GF-D8 (cell line): Measurements from ENCODE around the gene CCNE1.
"Not testable (repeated sequence)": the region's sequence is repeated elsewhere in the genome, so short reads cannot be mapped to it uniquely, and the experiment has no call there.

Source experiments
- DNase-seq: peaks from one replicate; lab custom pipeline; 2025; lab: John Stamatoyannopoulos, UW

Gene CCNE1

DNA sequence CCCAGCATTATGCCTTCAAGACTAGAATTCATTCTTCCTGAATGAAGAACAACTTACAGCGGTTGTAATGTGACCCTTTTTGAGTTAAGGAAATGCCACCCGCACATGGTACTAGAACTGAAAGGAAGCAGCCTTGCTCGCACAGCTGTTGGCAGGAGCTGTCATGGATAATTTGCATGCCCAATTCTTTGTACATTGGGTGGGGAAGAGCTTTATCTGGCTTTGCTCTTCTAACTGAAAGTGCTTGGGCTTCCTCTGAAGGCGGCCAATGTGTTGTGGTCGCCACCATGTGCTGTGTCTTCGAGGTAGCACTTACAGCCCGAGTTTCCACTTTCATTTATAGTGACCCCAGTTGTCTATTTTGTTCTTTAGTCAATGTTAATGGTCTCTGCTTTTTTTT lies 3.4 kb downstream of the CCNE1 start:
- no peak for DNase-seq

DNA sequence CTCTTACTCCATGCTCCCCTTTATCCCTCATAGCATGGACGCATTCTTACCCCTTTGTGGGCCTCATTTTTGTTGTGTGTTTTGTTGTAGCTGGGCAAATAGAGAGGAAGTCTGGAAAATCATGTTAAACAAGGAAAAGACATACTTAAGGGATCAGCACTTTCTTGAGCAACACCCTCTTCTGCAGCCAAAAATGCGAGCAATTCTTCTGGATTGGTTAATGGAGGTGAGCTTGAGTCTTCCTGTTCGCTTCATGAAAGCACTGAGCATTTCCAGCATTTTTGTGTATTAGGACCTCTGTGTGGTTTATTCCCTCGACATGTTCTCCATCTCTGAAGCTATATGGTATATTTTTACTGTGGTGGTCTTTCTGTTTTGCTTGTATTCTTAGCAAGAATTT lies 5.5 kb downstream of the CCNE1 start:
- DNase-seq = no peak

DNA sequence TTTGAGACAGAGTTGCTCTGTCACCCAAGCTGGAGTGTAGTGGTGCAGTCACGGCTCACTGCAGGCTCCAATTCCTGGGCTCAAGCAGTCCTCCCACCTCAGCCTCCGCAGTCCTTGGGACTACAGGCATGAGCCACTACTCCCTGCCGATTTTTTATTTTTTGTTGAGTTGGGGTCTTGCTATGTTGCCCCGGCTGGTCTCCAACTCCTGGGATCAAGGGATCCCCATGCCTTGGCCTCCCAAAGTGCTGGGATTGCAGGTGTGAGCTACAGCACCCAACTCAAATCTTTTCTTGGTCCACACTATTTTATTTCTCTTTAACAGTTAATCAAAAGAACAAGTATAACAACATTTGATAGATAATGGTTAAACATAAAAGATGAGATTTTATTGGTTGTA lies 7.5 kb downstream of the CCNE1 start:
- no peak for DNase-seq

DNA sequence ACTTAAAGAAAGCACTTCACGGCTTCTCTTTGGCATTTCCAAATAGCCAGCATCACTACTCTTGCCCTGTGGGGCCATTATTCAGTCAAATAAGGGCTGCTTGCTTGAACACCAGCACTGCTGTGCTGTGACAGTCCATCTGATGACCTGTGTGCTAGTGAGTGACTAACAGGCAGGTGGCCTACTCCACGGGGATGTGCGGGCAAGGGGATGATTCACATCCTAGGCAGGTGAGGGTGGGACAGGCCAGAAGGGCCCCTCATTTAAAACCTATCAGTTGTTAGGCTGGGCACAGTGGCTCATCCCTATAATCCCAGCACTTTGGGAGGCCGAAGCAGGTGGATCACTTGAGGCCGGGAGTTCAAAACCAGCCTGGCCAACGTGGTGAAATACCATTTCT lies 8.2 kb downstream of the CCNE1 start:
- no peak for DNase-seq

DNA sequence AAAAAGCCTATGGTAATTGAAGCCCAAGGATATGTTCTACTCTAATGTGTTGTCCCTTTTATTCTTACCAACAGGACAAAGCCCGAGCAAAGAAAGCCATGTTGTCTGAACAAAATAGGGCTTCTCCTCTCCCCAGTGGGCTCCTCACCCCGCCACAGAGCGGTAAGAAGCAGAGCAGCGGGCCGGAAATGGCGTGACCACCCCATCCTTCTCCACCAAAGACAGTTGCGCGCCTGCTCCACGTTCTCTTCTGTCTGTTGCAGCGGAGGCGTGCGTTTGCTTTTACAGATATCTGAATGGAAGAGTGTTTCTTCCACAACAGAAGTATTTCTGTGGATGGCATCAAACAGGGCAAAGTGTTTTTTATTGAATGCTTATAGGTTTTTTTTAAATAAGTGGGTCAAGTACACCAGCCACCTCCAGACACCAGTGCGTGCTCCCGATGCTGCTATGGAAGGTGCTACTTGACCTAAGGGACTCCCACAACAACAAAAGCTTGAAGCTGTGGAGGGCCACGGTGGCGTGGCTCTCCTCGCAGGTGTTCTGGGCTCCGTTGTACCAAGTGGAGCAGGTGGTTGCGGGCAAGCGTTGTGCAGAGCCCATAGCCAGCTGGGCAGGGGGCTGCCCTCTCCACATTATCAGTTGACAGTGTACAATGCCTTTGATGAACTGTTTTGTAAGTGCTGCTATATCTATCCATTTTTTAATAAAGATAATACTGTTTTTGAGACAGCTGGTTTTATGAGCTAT lies 12.0 kb downstream of the CCNE1 start:
- no peak for DNase-seq

DNA sequence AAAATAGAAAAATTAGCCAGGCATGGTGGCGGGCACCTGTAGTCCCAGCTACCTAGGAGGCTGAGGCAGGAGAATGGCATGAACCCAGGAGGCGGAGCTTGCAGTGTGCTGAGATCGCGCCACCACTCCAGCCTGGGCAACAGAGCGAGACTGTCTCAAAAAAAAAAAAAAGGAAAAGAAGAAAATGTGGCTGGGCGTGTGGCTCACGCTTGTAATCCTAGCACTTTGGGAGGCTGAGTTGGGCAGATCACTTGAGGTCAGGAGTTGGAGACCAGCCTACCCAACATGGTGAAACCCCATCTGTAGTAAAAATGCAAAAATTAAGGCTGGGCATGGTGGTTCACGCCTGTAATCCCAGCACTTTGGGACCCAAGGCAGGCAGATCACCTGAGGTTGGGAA lies 13.5 kb downstream of the CCNE1 start:
- not testable (repeated sequence) for DNase-seq

DNA sequence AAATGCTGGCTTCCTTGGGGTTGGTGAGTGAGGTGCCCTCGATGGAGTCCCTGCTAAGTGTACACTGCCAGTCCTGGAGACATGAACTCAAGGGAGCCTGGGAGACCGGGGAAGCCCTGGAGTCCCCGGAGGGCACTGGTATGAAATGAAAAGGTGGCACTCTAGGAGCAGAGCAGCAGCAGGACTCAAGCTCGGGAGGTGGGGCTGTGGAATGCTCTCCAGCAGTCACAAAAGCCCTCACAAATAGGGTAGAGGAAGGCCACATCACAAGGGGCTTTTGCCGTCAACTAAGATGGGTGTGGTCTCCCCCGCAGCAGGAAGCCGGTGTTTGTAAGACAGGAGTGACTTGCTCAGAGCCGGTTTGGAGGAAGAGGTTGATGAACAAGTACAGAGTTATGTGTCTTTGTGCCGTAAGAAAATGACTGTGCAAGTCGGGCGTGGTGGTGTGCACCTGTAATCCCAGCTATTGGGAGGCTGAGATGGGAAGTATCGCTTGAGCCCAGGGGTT lies 19.3 kb downstream of the CCNE1 start:
- DNase-seq = no peak

DNA sequence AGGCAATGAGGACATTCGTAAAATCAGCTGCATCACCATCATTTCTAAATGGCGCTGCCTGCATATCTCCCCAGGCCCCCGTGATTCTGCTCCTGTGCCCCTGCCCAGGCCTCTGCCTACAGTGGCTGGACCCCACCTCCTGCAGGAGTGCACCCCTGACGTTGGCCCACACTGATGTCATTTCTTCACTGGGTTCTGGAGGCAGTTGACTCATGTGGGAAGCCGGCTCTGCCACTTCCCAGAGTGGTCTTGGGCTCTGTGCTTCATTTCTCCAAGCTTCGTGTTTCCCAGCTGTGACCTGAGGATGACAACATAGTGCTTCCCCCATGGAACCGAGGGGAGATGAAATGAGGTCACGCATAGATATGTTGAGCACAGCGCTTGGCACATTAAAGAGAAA lies 19.9 kb downstream of the CCNE1 start:
- no peak for DNase-seq

DNA sequence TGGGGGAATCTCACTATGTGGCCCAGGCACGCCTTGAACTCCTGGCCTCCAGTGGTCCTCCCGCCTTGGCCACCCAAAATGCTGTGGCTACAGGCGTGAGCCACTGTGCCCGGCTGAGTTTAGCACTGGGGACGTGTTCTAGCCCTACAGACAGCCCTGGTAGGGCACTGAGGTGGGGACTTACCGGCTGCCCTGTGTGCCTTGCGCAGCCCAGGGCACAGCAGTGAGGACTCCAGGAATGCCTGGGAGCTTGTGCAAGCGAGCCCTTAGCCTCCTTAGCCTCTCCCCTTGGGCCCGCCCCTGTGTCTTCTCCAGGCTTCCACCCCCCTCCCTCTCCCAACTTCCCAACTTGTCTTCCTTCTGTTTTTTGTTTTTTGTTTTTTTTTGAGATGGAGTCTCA lies 21.0 kb downstream of the CCNE1 start:
- DNase-seq = no peak

DNA sequence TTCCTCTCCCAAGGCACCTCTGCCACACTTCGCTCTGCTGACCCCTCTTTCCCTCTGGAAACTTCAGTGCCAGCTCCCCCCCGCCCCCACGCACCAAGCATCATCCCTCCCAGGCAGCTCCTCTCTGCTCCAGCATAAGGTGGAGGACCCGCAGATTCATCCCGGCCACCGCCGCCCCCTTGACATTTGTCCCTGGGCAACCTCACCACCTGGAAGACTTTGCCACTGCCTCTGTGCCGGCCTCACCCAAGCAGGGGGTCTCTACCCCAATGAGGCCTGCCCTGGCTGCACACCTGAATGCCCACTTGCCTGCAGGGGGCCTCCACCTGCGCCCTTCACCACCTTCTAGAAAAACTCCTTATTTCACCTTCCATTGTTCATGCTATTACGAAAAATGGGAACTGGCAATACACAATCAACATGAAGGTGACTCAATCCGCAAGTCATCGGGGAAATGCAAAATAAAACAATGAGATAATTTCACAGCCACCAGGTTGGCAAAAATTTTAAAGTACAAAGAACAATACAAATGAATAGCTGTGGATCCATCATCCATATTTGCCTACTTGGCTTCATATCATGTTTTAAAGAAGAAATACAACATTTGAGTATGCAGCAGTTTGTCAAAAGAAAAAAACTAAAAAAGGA lies 21.9 kb downstream of the CCNE1 start:
- no peak for DNase-seq

DNA sequence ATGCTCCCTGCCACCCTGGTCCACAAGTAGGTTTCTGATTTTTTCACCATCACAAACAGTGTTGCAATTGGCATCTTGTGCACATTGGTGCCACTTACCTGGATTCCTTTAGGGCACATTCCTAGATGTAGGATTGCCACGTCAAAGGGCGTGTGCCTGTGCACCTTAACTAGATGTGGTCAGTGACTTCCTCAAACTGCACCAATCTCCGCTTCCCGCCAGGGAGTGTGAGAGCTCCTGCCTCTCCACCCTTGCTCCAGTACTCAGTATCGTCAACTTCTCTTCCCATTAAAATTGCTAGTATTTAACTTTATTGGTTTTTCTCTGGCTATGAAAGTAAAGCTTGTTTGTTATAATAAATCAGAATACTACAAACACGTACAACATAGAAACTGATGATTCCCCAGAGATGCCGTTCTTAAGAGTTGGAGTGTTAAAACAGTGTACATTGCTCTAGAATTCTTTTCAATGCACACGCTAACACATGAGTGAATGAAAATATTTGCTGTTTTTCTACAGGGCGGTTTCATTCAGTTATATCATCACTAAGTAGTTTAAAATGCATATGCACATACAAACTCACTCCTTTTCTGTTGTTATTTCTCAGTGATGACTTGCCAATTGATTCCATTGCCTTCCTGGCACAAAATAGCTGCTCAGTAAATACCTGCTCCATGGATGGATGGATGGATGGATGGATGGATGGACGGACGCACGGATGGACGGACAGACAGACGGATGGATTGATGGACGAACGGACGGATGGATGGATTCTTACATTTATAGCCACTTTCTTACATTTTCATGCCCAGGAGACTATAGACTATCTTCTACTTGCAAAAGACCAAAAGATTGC lies 23.4 kb downstream of the CCNE1 start:
- no peak for DNase-seq

DNA sequence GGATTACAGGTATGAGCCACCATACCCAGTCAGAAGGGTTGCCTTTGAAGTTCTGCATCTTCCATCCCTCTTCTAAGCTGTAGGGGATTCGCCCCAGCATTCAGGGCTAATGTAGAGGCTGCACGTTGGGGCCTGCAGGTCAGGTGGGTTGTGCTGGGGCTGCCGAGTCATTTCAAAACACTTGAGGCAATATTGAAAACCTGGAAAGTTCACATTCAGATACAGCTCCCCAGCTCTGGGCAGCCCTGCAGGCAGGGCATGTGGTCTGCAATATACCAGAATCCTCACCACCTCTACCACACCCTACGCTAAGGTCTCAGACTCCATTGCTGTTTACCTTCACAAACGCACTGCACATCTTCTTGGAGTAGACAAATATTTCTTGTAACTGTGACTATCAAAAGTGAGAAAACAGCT lies 24.6 kb downstream of the CCNE1 start:
- DNase-seq = no peak

DNA sequence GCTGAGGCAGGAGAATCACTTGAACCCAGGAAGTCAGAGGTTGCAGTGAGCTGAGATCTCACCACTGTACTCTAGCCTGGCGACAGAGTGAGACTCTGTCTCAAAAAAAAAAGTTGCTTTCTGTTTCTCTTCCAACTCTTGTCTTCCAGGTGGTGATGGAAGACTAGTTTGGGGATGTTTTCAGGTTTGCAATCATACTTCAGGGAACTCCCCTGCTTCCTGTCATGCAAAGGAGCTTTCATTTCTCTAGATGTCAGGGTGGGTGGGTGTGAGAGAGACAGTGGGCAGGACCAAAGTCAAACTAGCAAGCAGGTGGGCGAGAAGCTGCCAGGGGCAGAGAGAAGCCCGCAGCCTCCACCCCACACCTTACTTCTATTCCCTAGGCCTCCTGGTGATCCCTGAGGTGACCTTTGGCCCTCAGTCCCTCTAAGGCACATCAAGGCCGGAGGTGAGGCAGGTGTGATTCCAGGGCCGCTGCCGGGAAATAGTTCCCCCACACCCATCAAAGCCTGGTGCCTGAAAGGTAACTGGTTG lies 25.7 kb downstream of the CCNE1 start:
- DNase-seq = no peak

DNA sequence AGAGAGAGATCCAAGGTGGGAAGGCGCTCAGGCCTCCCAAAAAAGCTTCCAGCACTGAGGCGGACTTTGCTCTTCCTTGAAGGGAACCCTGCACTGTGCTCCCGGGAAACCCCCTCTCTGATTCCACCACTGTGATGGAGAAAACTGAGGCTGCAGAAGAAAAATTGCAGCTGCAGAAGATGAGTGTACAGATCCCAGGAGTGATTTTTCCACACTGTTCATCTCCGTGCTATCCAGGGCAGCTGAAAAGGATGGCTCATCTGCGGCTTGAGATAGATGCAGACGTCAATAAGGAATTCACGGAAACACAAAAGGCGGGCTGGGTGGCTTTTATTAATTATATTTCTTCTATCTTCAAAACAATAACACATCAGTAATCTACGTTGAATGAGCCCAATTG lies 26.2 kb downstream of the CCNE1 start:
- no peak for DNase-seq

DNA sequence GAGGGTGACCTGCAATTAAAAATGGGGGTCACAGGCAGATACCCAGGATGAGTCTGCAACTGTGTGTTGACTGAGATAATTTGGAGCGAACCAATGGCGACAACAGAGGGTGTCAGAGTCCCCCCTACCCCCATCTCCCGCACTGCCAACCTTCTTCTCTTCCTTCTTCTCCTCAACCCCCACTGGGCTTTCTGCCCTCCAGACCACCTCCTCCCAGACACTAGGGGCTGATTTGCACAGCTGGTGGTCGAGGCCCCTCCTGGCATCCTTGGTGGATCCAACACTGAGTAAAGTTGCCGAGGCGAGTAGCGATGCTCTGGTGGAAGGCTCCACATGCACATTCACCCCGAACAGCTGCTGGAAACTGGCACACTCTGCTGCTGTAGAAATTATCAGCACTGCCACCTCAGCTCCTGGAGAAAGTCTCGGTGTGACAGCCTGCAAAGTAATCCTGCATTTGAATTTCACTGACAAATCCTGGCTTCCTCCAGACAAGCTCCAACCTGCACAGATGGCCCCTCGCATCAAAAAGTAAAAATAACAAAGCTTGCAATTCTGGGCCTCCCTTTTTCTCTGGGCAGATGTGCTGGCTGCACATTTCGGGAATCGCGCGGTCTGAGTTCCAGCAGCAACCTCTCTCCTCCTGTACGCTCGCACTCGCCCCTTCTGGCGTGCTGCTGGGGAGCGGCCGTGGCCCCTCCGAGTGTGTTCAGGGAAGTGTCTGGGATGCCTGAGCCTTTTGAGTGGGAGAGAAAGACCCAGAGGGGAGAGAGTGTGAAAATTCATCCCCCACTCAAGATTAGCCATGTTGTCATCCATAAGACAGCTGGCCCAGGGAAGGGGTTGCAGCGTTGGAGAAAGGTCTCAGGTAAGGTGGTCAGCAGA lies 28.5 kb downstream of the CCNE1 start:
- DNase-seq = no peak

DNA sequence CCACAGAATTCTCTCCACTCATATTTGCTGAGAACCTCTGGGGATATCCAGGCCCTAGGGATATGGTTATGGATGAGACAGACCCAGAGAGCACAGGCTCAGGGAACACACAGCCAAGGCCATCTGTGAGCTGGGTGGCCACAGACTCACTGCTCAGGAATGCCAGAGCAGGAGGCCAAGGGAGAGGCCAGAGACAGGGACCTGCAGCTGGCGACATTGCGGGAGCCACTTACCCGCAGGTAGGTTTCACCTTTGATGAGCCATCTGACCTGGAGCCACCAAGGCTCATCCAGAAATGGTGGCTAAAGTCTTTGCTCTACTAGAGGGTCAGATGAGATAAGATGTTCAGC lies 29.4 kb downstream of the CCNE1 start:
- no peak for DNase-seq

DNA sequence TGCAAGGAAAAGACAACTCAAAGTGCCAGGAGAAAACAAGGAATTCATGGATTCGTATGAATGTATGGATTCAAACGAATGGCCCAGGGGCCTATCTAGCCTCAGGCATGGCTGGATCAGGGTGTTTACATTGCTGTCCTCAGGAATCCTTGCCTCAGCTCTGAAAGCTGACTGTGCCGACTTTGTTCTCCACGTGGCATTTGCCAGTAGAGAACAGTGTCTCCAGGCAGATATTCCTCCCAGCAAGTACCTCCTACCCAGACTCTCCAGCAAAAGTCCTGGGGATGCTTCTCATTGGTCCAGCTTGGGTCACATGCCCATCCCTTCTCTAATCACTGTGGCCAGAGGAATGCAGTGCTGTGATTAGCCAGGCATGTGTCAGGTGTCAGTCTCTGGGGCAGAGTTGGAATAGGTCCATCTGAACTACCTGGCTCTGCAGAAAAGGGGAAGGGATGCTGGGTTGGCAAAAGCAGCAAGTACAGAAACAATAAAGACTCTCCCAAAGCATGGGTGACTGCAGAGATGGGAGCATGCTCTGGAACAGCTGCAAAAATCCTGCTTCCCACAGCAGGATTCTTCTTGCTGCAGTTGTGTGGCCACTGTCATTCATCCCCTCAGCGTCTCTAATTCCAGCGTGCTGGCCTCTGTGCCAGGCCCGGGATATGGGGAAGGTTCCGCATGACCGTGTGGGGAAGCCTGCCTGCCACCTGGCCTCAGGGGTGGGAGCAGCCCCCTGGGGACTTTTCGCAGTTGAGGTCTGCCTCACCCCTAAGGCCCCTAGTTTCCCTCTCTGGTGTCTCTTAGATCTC lies 30.0 kb downstream of the CCNE1 start:
- DNase-seq = no peak

DNA sequence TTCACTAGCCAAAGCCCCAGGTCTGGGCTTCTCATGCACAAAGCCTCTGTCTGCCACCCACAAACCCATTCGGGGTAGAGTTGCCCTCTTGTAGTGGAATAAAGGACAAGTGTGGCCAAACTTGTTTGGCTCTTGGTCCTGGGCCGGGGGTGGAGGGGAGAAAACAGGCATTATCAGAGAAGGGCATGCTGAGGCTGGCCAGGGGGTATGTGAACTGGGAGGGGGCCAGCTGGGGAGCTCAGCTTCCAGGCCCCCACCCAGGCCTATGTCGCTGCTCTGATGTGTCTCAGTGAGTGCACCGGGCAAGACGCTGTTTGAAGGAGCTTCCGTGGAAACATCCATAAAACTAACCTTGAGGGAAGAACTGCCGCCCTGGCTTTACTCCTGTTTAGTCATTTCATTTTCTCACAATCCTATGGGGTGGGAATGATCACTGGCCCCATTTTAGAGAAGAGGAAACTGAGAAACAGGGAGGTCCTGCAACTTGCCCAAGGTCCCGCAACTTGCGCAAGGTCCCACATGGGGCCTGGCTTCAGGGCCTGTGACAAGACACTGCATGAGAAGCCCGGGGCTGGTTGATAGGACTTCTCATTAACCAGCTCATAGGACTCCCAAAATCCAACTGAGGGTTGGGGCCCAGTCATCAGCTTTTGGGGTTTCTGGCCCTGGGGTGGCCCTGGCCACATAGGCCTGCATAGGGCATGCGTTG lies 30.8 kb downstream of the CCNE1 start:
- DNase-seq = no peak

DNA sequence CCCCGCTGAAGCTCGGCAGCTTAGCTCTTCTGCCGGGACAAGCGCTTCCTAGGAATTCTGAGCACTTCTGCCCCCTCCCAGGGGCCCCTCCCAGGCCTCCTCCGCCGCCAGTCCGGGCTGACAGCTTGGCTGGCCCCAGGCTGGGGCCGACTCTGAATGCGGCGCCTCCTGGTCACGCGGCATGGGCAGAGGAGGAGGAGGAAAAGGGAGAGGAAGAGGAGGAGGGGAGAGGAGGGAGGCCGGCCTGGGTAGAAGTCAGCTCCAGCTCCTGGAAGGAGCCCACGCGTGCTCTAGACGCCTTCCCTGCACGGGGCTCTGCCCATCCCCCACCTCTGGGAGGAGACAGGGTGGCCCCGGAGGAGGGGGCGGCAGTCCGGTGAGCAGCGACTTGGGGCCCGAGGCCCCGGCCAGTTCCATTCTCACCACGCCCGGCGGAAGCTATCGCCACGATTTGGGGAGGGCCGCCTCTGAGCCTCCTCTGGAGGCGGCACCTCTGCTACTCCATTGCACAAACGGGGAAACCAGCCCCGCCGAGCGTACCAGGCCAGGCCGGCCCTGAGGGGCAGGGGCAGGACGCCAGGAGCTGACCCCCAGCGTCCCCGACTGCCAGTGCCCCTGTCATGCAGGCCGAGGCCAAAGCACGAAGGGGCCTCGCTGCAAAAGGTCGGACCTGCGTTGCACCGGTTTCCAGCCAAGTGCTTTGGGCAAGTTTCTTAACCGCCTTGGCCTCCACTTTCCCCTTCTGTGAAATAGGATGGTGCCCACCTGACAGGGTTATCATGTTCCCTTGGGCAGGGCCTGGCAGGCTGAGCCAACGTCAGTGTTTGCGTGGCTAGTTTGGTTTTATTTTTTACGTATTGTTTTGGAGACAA lies 31.6 kb downstream of the CCNE1 start:
- no peak for DNase-seq
